ENCODE data around the gene WDR18. TPM values are rescaled to one million over a fixed set of nuclear protein-coding genes. Genes with fewer than 3 reads are reported as not detected.

WDR18 gene
- total RNA-seq, 1 experiment from 2014 or later = 44.0 TPM

DNA sequence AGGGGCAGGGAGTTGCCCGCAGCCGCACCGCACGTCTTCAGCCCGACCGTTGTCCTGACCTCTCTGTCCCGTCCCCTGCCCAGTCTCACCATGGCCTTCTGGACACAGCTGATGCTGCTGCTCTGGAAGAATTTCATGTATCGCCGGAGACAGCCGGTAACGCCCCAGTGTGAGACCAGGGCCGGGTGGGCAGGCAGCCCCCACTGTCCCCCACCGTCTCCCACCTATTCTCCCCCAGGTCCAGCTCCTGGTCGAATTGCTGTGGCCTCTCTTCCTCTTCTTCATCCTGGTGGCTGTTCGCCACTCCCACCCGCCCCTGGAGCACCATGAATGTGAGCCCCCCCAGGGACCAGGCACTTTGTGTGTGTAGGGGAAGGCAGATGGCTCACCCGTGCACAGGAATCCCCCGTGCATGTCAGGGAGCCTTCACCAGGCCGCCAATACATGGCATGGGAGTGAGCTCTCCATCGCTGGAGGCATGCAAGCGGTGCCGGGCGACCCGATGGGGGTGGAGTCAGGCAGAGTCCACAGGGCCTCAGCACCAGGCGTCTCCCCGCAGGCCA is 57.2 kb downstream of the WDR18 start:
- peaks cover 6% of the 10 kb centered on the region; the same call in 1 of the 2 replicates for H3K36me3 ChIP-seq (ENCODE audit: control insufficient read depth, insufficient read depth, low read length)

DNA sequence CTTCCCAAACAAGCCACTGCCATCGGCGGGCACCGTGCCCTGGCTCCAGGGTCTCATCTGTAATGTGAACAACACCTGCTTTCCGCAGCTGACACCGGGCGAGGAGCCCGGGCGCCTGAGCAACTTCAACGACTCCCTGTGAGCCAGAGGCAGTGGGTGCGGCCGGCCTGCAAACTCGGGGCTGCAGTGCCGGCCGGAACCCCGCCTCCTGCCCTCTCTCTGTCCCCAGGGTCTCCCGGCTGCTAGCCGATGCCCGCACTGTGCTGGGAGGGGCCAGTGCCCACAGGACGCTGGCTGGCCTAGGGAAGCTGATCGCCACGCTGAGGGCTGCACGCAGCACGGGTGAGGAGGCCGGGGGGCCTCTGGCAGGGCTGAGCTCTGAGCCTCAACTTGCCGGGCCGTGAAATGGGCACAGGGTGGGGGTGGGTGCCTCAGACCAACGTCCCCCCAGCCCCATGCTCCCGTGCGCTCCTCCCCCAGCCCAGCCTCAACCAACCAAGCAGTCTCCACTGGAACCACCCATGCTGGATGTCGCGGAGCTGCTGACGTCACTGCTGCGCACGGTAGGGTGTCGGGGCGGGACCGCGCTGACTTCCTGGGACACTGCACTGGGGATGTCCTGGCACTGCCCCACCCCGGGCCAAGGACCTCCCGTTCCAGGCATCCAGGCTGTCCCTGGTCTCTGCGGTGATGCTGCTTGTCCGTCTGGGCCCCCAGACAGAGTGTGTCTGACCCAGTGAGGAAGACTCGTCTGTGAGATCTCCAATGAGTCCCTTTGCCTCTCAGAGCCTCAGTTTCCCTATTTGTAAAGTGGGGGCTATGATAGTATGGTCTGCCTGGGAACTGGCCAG is 57.9 kb downstream of the WDR18 start:
- peaks cover 4% of the 10 kb centered on the region; the same call in 1 of the 2 replicates for H3K36me3 ChIP-seq (ENCODE audit: control insufficient read depth, insufficient read depth, low read length)
- DNase-seq (ENCODE audit: low read depth, low spot score) (peak; percentile 47), ATAC-seq (peak; percentile 76)
- TF ChIP-seq, protein P1, sequence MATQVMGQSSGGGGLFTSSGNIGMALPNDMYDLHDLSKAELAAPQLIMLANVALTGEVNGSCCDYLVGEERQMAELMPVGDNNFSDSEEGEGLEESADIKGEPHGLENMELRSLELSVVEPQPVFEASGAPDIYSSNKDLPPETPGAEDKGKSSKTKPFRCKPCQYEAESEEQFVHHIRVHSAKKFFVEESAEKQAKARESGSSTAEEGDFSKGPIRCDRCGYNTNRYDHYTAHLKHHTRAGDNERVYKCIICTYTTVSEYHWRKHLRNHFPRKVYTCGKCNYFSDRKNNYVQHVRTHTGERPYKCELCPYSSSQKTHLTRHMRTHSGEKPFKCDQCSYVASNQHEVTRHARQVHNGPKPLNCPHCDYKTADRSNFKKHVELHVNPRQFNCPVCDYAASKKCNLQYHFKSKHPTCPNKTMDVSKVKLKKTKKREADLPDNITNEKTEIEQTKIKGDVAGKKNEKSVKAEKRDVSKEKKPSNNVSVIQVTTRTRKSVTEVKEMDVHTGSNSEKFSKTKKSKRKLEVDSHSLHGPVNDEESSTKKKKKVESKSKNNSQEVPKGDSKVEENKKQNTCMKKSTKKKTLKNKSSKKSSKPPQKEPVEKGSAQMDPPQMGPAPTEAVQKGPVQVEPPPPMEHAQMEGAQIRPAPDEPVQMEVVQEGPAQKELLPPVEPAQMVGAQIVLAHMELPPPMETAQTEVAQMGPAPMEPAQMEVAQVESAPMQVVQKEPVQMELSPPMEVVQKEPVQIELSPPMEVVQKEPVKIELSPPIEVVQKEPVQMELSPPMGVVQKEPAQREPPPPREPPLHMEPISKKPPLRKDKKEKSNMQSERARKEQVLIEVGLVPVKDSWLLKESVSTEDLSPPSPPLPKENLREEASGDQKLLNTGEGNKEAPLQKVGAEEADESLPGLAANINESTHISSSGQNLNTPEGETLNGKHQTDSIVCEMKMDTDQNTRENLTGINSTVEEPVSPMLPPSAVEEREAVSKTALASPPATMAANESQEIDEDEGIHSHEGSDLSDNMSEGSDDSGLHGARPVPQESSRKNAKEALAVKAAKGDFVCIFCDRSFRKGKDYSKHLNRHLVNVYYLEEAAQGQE (IDR thresholded peaks at IDR 0.05; ENCODE audit: insufficient read depth in 1 of 2, low read depth in 2 of 2, low read length in 1 of 2) = no peak
- peak; percentile 50; the same call in 1 of the 2 replicates for TF ChIP-seq POLR2AphosphoS5 (IDR thresholded peaks at IDR 0.05; ENCODE audit: low read depth, low read length)
- H3K27ac ChIP-seq (ENCODE audit: low read length) = peak overlapping the region; percentile 92
- in situ Hi-C loops (cut with HindIII; ENCODE audit: low pct_unique_long_range_greater_than_20kb, low sequenced_read_pairs) = no loop called here
- peak overlapping the region; percentile 63 to 82 for H3K4me3 ChIP-seq (ENCODE audit: low read depth in 2 of 2, low read length in 2 of 2)
- H3K4me1 ChIP-seq (ENCODE audit: control insufficient read depth, insufficient read depth, low read length) = peaks cover 19% of the 10 kb centered on the region
- CTCF ChIA-PET = interaction anchor here (0.6 kb wide), 1 partner anchor 35 kb away, joined by 7 read pairs; no protein-coding TSS in a partner anchor
- POLR2A ChIA-PET = interaction anchor here (0.6 kb wide), 3 partner anchors 9 to 66 kb away, joined by 3 to 7 read pairs (median 4); no protein-coding TSS in a partner anchor
- no TSS peak for BruUV-seq (replicated peaks)
- no peaks in the 10 kb centered on the region for H3K9me3 ChIP-seq (ENCODE audit: control insufficient read depth, insufficient read depth, low read depth, low read length)
- no peaks in the 10 kb centered on the region for H3K27me3 ChIP-seq (ENCODE audit: control insufficient read depth, insufficient read depth, low read length)
- intact Hi-C loops (cut with micrococcal nuclease; ENCODE audit: unreplicated experiment) = no loop called here

More for the DNA sequence above, 57.2 kb downstream of the WDR18 start:
- intact Hi-C loops (cut with micrococcal nuclease; ENCODE audit: unreplicated experiment) = no loop called here
- Histone ChIP-seq H3K27me3 (ENCODE audit: control insufficient read depth, insufficient read depth, low read length) (no peaks in the 10 kb centered on the region), H3K4me3 (ENCODE audit: low read depth in 2 of 2, low read length in 2 of 2) (peak overlapping the region; percentile 63 to 82), H3K27ac (ENCODE audit: low read length) (peak overlapping the region; percentile 92), H3K4me1 (ENCODE audit: control insufficient read depth, insufficient read depth, low read length) (peaks cover 19% of the 10 kb centered on the region), H3K9me3 (ENCODE audit: control insufficient read depth, insufficient read depth, low read depth, low read length) (no peaks in the 10 kb centered on the region)
- in situ Hi-C loops (cut with HindIII; ENCODE audit: low pct_unique_long_range_greater_than_20kb, low sequenced_read_pairs) = no loop called here
- ATAC-seq = peak; percentile 0; the same call in 1 of the 2 replicates
- BruUV-seq (replicated peaks) = no TSS peak
- POLR2A ChIA-PET = interaction anchor here (0.5 kb wide), 1 partner anchor 13 kb away, joined by 5 read pairs; no protein-coding TSS in a partner anchor
- CTCF ChIA-PET = interaction anchor here (0.6 kb wide), 1 partner anchor 239 kb away, joined by 3 read pairs; no protein-coding TSS in a partner anchor
- DNase-seq (ENCODE audit: low read depth, low spot score) = no peak
- TF ChIP-seq, protein P2, sequence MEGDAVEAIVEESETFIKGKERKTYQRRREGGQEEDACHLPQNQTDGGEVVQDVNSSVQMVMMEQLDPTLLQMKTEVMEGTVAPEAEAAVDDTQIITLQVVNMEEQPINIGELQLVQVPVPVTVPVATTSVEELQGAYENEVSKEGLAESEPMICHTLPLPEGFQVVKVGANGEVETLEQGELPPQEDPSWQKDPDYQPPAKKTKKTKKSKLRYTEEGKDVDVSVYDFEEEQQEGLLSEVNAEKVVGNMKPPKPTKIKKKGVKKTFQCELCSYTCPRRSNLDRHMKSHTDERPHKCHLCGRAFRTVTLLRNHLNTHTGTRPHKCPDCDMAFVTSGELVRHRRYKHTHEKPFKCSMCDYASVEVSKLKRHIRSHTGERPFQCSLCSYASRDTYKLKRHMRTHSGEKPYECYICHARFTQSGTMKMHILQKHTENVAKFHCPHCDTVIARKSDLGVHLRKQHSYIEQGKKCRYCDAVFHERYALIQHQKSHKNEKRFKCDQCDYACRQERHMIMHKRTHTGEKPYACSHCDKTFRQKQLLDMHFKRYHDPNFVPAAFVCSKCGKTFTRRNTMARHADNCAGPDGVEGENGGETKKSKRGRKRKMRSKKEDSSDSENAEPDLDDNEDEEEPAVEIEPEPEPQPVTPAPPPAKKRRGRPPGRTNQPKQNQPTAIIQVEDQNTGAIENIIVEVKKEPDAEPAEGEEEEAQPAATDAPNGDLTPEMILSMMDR (IDR thresholded peaks at IDR 0.05) = no peak
- no peak for TF ChIP-seq TCF7L2 (IDR thresholded peaks at IDR 0.05; ENCODE audit: low read depth, low read length)
- no peak for TF ChIP-seq POLR2AphosphoS5 (IDR thresholded peaks at IDR 0.05; ENCODE audit: low read depth, low read length)
- TF ChIP-seq, protein P1 (IDR thresholded peaks at IDR 0.05; ENCODE audit: insufficient read depth in 1 of 2, low read depth in 2 of 2, low read length in 1 of 2) = no peak
- no peak for TF ChIP-seq SIN3A (IDR thresholded peaks at IDR 0.05; ENCODE audit: borderline replicate concordance, insufficient read depth, low read depth, low read length)
